GM19328 (cell line): Measurements from ENCODE around the gene SCYGR3.

Source experiments
- ATAC-seq: cut with Tn5 transposase; IDR thresholded peaks from one replicate; pipeline ENCODE4 v1.9.1; 2021; ENCODE audit warnings: mild to moderate bottlenecking, moderate library complexity; ENCODE audit not compliant: unreplicated experiment

Gene SCYGR3, protein sequence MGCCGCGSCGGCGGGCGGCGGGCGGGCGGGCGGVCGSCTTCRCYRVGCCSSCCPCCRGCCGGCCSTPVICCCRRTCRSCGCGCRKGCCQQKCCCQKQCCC

DNA sequence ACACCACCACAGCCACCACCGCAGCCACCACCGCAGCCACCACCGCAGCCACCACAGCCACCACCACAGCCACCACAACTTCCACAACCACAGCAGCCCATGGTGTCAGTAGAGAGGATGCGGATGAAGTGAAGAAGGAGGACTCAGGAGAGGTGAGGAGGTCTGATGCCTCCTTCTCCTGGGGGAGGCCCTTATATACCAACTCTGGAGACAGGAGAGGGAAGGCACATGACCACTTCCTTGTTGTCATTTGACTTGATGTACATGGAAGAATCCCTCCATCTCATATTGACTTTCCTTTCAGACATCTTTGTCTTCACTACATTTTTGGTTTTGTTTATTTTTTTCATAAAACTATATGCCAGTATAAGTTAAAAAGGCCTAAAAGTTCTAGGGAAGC, at the start of gene SCYGR3:
TSS of gene SCYGR3 (minus strand) at position 101 of the 400 bp plus-strand sequence. CDS start at position 101, 0 bp downstream.
- no peak for ATAC-seq

DNA sequence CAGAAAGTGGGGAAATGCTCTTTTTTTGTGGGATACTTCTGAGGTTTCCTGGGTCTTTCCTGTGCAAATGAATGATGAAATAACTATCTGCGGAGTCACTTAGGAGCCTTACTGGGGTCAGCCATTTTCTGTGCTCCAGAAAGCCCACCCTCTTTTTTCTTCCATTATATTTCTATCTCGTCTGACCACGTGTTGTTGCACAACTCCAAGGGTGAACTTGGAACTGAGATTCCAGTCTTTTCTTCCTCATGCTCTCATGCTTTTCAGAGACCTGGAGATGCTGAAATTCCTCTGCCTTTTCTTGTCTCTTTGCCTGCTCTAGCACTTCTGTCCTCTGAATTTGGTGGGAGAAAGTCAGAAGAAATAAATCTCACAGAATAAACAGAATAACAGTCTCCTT, 47.2 kb upstream of the SCYGR3 start:
- no peak for ATAC-seq

DNA sequence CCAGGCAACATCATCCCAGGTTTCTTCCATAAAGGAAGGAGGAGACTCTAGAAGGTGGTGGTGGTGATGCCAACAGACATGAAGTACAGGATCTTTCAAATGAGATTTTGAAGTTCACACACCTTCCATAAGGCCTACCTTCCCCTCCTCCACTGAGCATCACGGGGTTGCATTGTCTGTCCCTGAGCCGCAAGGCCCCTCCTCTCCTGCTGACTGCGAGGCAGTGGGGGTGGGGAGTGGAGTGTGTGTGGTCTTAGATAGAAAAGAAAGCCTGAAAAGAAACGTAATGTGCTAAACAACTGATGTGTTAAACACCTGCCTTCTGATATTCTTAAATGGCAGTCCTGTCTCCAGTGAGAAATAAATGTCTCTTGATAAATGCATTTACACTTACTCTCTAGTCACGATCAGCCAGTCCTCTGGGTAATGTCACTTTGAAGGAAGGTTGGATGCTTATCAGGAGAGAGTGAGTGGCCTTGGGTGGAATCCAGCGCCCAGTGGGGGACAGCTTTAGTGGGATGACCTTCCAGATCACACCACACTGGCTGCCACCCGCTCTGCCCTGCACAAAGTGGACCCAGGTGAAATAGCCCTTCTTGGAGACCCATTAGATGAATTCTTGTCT, 46.5 kb upstream of the SCYGR3 start:
- ATAC-seq = no peak

DNA sequence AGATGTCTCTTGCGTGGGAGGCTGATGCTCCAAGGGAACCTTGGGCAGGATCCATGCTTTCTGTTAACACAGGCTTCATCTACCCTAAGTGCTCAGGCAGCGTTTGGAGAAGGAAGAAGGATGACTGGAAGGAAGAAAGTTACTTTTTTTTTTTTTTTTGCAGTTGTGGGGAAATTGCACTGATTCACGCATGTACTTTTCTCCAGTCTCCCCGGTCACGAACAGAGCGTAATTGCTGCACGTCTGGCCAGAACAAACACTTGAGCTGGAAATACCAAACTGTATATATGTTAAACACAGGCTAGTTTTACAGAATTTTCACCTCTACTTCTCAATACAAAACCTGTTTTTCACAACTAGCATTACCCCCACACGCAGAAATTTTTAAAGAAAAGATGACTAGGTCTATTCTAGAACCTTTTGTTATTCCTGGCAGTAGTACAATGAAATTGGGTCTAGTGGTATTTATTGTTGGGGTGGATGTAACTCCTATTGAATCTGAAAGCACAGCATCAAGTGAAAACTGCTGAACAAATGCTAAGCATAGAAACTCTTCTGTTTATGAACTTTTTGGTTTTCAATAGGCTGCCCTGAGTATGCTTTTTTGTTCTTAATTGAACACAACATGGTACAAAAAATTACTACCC, 42.7 kb upstream of the SCYGR3 start:
- no peak for ATAC-seq

DNA sequence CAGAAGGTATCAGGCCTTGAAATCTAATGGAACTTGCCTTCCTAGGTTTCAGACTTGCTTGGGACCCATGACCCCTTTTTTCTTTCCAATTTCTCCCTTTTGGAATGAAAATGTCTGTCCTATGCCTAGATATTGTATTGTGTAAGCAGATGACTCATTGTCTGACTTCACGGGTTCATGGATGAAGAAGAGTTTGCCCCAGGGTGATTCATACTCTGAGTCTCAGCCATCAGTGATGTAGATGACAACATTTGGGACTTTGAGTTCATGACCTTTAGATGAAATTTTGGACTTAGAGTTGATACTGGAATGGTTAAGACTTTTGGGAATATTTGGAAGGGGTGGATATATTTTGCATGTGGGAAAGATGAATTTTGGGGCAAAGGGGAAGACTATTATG, 40.8 kb upstream of the SCYGR3 start:
- ATAC-seq = no peak

DNA sequence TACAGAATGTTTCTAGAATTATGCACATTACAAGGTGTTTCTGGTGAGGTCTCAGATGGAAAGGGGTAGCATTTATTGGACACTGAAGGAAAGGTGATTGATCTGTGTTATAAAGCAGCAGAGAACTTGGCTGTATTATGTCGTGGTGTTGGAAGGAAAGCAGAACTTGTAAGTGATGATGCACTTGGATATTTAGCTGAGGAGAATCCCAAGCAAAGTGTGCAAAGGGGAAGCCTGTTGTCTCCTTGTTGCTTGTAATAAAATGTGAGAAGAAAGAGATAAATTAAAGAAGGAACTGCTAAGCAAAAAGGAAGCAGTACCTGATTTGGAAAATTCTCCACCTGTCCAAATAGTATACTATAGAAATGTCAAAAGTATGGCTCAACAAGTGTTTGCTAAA, 39.8 kb upstream of the SCYGR3 start:
- no peak for ATAC-seq

DNA sequence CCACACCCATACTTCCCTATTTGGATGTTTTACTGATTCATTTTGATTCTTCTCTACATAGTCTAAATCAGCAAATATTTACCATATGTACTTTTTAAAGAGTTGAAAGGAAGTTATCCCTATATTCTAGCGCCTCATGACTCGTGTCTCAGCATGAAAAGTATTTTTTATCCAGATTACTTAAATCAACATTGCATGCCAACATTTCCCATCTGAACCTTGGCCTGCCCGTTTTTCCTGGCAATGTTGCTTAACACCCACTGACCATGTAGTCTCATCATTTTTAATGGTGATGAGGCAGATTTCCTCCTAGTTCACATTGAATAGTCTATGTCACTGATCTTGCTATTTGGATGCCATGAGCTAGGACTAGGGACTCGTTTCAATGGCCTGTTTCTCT, 38.8 kb upstream of the SCYGR3 start:
- no peak for ATAC-seq

DNA sequence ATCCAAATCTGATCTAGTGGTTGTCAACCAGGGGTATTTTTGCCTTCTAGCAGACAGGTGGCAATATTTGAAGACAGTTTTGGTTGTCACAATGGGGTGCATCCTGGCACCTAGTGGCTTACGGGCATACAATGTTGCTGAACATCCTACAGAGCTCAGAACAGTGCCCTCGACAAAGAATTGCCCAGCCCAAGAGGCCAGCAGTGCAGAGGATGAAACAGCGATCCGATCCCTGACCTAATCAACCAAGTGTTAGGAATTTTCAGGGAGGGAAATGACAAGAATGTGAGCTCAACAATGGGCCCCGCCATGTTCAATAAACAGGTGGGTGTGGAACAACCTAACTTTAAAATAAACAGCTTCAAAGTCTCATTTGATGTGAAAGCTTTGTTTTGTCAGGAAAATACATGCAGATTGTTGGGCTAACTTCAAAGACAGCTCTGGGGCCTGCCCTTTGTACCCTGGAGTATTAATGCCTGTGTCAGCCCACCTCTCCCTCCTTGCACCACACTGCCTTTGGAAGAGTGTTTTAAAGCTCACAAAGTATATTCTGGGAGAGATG, 29.4 kb upstream of the SCYGR3 start:
- ATAC-seq = no peak

DNA sequence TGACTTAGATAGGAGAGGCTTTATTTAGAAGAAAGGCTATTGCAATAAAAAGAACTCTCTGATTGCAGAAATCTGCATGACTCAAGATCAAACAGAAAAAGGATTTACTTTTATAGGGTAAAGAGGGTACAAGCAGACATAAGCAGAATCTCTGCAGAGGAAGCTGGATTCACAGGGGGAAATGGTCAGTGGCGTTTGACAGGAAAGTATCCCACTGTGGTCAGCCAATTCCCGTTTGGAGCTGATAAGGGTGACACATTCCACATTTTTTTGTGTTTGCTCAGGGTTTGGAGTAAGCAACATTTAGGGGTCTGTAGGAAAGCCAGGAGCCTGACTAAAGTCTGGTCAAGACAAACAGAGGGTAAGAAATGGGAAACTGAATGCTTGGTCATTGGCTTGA, 28.0 kb upstream of the SCYGR3 start:
- no peak for ATAC-seq

DNA sequence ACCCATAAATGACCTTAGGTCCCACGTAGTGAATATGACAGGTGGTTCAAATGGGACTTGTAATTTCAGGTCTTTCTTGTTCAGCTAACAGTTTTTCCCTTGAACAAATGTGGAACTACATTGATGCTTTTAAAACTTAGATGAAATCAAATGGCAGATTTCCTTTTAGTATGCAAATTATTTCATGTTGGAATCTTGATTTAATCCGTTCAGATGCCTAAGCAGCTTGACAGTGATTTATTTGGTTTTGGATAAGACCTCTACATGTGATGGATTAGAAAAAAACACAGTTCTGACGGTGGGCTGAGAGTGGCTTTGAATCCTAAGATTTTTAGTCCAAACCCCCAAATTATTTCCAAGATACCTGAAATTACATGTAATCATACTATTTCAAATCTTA, 19.6 kb upstream of the SCYGR3 start:
- no peak for ATAC-seq

DNA sequence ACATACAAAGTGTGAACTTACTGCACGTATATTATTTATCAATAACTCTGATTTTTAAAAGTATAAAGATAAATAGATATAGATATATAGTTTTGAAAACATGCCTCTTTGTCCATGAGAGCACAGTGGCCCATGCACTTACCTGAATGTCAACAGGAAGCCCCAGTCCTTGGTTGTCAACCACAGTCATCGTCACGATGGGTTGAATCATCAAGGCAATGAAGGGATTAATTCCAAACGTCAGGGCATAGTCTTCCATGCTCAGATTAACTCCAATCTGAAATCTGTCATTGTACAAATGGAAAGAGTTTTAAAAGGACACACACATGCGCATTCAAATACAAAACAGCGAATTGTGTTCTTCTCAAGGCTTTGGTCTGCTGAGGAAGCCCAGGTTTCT, 18.2 kb upstream of the SCYGR3 start:
- no peak for ATAC-seq

DNA sequence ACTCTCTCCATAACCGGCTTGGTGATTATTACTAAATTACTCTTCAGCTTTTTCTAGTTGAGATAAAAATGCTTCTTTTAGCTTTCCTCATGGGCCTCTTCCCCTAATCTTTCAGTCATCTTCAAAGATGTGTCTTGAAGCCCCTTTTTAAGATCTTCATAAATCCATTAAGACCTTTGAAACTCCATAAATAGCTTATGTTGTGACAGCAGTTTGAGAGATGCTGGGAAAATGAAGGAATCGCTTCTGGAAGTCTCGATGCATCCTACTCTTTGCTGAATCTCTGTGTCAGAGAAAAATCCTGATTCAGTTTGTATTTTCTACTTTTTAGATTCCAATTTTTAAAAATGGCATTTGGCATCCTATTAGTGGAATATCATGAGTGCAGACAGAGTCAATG, 15.7 kb upstream of the SCYGR3 start:
- no peak for ATAC-seq

DNA sequence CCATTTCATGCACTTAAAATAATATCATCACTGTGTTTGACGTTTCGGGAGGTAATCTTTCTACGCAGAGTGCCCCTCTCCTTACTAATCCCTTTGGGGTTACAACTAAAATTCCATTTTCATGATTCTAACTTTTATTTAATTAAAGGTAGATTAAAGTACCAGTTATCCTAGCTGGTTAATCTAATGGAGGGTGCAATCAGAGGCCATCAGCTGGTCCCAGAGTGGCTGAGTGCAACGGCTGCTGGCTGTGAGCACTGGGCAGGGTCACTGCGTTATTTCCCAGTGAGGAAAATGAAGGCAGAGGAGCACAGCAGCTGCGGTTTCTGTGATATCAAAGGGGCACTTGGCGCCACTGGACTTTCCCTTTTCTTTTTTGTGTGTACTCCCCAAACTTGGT, 14.8 kb upstream of the SCYGR3 start:
- no peak for ATAC-seq

DNA sequence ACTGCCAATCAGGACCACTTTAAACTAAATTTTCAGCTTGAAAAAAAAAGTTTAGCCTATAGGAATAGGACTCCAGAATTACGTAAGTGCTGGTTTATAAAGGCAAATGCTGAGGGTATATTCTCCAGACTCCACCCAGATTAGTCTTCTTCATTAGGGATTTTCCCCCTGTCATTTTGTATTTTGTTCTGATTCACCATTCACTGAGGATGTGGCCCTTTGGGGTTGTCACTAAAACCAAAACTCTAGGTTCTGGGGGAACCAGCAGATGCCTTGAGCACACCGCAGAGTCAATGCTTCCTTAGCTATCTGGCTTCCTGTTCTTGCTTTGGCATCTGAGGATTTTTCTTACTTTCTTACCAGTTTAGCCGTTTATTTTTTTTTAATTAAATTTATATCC, 13.1 kb upstream of the SCYGR3 start:
- peak; percentile 73 for ATAC-seq

DNA sequence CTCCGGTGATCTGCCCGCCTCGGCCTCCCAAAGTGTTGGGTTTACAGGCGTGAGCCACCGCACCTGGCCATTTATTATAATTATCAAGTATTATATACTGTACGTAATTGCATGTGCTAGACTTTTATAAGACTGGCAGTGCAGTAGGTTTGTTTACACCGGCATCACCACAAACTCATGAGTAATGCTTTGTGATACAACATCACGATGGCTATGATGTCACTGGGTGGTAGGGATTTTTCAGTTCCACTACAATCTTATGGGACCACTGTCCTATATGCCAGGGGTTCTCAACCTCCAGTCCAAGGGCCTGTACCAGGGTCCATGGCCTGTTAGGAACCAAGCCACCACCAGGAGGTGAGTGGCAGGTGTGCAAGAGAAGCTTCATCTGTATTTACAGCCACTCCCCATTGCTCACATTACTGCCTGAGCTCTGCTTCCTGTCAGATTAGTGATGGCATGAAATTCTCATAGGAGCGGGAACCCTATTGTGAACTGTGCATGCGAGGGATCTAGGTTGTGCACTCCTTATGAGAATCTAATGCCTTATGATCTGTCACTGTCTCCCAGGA, 12.0 kb upstream of the SCYGR3 start:
- ATAC-seq = no peak

DNA sequence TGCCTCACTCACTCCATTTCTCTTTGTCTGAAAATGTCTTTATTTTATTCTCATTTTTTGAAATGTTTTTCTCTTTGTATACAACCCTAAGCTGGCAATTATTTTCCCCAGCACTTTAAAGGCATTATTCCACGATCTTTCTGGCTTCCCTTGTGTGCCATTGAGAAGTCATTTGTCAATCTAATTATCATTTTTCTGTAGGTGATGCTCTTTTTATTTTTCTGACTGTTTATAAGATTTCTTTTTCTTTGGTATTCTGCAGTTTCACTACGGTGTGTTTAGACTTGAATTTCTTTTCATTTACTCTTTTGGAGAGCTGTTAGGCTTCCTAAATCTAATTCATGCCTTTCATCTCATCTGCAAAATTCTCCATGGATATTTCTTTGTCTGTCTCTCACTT, 10.8 kb upstream of the SCYGR3 start:
- no peak for ATAC-seq

DNA sequence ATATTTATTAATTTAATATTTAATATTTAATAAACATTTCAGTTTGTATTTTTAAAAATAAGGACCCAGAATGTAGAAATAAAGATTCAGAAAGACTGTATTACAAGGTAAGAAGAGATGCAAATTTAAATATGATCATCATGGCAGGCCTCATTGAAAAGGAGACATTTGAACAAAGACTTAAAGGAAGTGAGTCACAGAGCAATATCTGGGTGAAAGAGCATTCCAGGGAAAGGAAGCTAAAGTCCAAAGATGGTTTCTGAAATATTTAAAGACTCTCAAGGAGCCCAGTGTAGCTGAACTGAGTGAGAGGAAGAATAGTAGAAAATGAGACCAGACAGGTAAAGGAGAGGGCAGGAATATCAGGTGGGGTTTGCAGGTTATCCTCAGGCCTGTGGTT, 8.6 kb upstream of the SCYGR3 start:
- ATAC-seq = no peak

DNA sequence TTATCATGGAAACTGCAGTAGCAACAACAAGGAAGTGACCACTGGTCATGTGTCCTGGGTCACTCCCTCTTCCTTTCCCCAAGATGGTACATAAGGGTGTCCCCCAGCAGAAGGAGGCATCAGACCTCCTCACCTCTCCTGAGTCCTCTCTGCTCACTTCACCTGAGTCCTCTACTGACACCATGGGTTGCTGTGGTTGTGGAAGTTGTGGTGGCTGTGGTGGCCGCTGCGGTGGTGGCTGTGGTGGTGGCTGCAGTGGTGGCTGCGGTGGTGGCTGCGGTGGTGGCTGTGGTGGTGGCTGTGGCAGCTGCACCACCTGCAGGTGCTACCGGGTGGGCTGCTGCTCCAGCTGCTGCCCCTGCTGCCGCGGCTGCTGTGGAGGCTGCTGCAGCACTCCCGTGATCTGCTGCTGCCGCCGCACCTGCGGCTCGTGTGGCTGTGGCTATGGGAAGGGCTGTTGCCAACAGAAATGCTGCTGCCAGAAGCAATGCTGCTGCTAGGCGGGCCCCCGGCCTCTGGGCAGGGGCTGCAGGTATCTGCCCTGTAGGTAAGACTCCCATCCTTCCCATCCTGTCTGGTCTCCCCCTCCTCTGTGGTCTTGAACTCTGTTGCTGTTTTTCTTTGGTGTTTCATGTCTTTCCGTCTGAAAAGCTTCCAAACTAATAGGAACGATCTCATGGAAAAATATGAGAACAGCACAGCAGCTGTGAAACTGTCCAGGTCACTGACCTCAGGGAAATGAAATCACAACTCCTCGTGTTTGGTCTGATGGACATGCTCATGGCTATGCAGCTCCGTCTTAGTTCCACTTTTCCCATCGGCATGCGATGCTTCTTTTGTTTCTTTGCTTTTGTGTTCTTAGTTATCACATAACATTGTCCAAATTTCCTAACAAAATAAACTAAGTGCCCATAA, 2.9 kb upstream of the SCYGR3 start, which contains the start of gene SCYGR4:
TSS of gene SCYGR4 (plus strand) at position 183 of the 915 bp plus-strand sequence. CDS start at position 183, 0 bp downstream.
- no peak for ATAC-seq

DNA sequence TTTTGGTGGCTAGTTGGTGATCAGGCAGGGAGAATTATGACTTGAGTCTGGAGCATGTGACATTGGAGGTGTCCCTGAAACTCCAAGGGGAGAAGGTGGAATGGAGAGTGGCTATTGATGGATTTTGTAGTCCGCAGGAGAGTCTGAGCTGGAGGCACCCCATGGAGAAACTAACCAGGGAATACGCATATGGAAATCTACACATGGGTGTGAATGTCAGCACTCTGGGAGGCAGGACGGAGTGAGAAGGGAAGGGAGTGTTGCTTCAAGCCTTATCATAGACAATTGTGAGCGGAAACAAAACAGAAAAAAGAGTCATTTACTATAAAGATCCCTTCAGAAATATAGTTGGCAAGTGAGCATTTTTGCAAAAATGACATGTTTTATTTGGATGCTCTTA, 2.0 kb upstream of the SCYGR3 start:
- ATAC-seq = no peak

DNA sequence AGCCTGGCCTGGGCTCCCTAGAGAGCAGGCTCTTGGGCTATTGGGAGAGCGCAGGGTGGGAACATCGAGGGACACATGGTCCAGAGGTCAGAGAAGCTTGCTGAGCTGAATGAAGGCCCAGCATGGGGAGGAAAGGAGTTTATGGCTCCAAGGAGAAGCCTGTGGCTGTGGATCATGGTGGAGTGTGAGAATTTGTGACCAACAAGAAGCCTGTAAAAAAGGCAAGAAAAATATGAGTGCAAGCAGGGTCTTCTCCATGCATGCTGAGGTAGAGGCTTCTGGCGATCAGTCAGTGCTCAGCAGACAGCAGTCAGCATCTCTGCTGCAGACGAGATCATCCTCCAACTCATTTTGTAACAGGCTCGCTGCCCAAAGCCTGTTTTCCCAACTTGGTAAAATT, 1.3 kb upstream of the SCYGR3 start:
- no peak for ATAC-seq

DNA sequence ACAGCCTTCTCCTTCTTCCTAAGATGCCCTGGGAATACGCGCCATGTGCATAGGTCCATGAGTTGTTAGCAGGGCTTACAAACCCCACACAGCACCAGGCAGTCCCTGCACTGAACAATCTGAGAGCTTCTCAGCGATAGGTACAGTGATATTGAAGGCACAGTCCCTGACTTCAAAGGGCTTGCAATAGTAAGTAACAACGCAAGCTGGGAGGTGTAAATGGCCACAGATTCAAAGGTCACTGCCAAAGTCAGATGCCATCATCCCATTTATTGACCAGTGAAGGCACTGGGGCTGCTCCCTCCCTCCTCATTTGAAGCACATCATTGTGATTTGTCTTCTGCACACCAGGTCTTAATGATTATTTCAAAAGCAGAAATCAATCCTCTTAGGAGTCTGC, 541 bp upstream of the SCYGR3 start:
- no peak for ATAC-seq
